Keratinocyte (primary cell): ENCODE measurements around the gene MLLT1. TPM values are rescaled to one million over a fixed set of nuclear protein-coding genes. Genes with fewer than 3 reads are reported as not detected.

Experiments
- DNase-seq: peaks from one replicate; pipeline ENCODE4 v3.0.0-alpha.2; 2011; ENCODE audit warnings: low read depth, missing footprints, low spot score
- FAIRE-seq: peaks from 2 replicates; lab custom pipeline; 2011; peaks lifted over from hg19 to GRCh38; lab: Jason Lieb, UNC
- H2AFZ ChIP-seq: 2 replicates; pipeline ENCODE4 v1.6.0; 2012; ENCODE audit warnings: low read length, control low read depth, inconsistent platforms; ENCODE audit not compliant: control insufficient read depth
- H3K27ac ChIP-seq: 2 replicates; pipeline ENCODE4 v1.5.1; 2011; ENCODE audit warnings: low read length; ENCODE audit not compliant: control insufficient read depth, insufficient read depth
- H3K27me3 ChIP-seq: 3 replicates; pipeline ENCODE4 v1.6.0; 2011; ENCODE audit warnings: low read length; ENCODE audit not compliant: control insufficient read depth, insufficient read depth; ENCODE audit errors: extremely low read depth
- H3K36me3 ChIP-seq, 2 experiments: 2 replicates in 1 of 2; 3 replicates in 1 of 2; pipeline ENCODE4 v1.5.1; 2011; ENCODE audit warnings: low read length in 2 of 2, mild to moderate bottlenecking in 1 of 2; ENCODE audit not compliant: control insufficient read depth in 2 of 2, insufficient read depth in 2 of 2; ENCODE audit errors: extremely low read depth in 1 of 2
- H3K4me1 ChIP-seq: 3 replicates; pipeline ENCODE4 v1.5.1; 2011; ENCODE audit warnings: low read length; ENCODE audit not compliant: control insufficient read depth, insufficient read depth; ENCODE audit errors: extremely low read depth
- H3K4me2 ChIP-seq: 3 replicates; pipeline ENCODE4 v1.6.0; 2011; ENCODE audit warnings: low read depth, low read length; ENCODE audit not compliant: control insufficient read depth, insufficient read depth; ENCODE audit errors: extremely low read depth
- H3K4me3 ChIP-seq, 3 experiments: fragments of 200-600 bp in 1 of 3; sonication (generic) in 1 of 3; 2 replicates in 2 of 3; 3 replicates in 1 of 3; pipeline ENCODE4 v1.5.1; 2011 to 2016; ENCODE audit warnings: low read length in 3 of 3, mild to moderate bottlenecking in 3 of 3, control low read depth in 2 of 3, inconsistent platforms in 1 of 3, low read depth in 1 of 3, mixed read lengths in 1 of 3, mixed run types in 1 of 3, moderate library complexity in 1 of 3; ENCODE audit not compliant: control insufficient read depth in 2 of 3, insufficient read depth in 2 of 3; ENCODE audit errors: extremely low read depth in 1 of 3
- H3K79me2 ChIP-seq: 2 replicates; pipeline ENCODE4 v1.6.0; 2012; ENCODE audit warnings: low read length; ENCODE audit not compliant: control insufficient read depth, insufficient read depth
- H3K9ac ChIP-seq: 3 replicates; pipeline ENCODE4 v1.6.0; 2011; ENCODE audit warnings: low read length; ENCODE audit not compliant: control insufficient read depth, insufficient read depth; ENCODE audit errors: extremely low read depth
- H3K9me1 ChIP-seq: 3 replicates; pipeline ENCODE4 v1.6.0; 2011; ENCODE audit warnings: low read length; ENCODE audit not compliant: control insufficient read depth, insufficient read depth; ENCODE audit errors: extremely low read depth
- H3K9me3 ChIP-seq: 2 replicates; pipeline ENCODE4 v1.5.1; 2012; ENCODE audit warnings: low read depth, low read length; ENCODE audit not compliant: control insufficient read depth
- H4K20me1 ChIP-seq: 3 replicates; pipeline ENCODE4 v1.6.0; 2011; ENCODE audit warnings: low read length; ENCODE audit not compliant: control insufficient read depth, insufficient read depth; ENCODE audit errors: extremely low read depth
- EZH2 ChIP-seq: IDR thresholded peaks from one replicate; pipeline ENCODE4 v1.6.1; 2012; ENCODE audit warnings: inconsistent platforms, mild to moderate bottlenecking, low read length, moderate library complexity
- dilution Hi-C: fragments of 300-500 bp; cut with MboI; formaldehyde crosslinking; loops from one replicate; pipeline ENCODE4 v1.7.0; 2020; ENCODE audit warnings: low sequenced_read_pairs; ENCODE audit not compliant: extremely low pct_ligation_motif_present
- polyA plus RNA-seq, 5 experiments: library from polyadenylated mRNA; depleted of rRNA in 3 of 5; stranded (reverse) in 3 of 5; stranded (forward) in 1 of 5; unstranded in 1 of 5; fragments of >200 nt; gene quantifications; 1 replicate in 1 of 5; 2 replicates in 3 of 5; 3 replicates in 1 of 5; pipeline versions ENCODE4 v1.2.1 to v1.2.3, GENCODE V29; 2011 to 2012; ENCODE audit warnings: missing spikeins in 2 of 5, low read depth in 1 of 5, low replicate concordance in 1 of 5
- TF ChIP-seq, protein P1 (sequence below), 3 experiments: IDR thresholded peaks in 1 of 3; conservative IDR thresholded peaks in 1 of 3; optimal IDR thresholded peaks in 1 of 3; 2 replicates in 2 of 3; 3 replicates in 1 of 3; pipeline versions ENCODE3 to v1.5.1; 2011; ENCODE audit warnings: low read length in 3 of 3, mild to moderate bottlenecking in 3 of 3, moderate library complexity in 2 of 3, control low read depth in 1 of 3, inconsistent platforms in 1 of 3; ENCODE audit not compliant: insufficient read depth in 2 of 3; ENCODE audit errors: extremely low read depth in 1 of 3

Gene MLLT1
- polyA plus RNA-seq, 1 donor (not counting 4 experiments of a cell fraction or from before 2014, with no cell fraction given), result 8.3 TPM

GRCh38 chr19:6292006-6292405 lies 12.2 kb upstream of the MLLT1 start:
- H3K4me2 ChIP-seq, result no peak overlapping the region
- H3K79me2 ChIP-seq, result no peaks in the 10 kb centered on the region
- no peak overlapping the region for H3K27ac ChIP-seq
- FAIRE-seq, result no peak
- no peak overlapping the region for H2AFZ ChIP-seq
- H3K4me3 ChIP-seq, result no peak overlapping the region
- no peak for TF ChIP-seq EZH2
- TF ChIP-seq, protein P1, sequence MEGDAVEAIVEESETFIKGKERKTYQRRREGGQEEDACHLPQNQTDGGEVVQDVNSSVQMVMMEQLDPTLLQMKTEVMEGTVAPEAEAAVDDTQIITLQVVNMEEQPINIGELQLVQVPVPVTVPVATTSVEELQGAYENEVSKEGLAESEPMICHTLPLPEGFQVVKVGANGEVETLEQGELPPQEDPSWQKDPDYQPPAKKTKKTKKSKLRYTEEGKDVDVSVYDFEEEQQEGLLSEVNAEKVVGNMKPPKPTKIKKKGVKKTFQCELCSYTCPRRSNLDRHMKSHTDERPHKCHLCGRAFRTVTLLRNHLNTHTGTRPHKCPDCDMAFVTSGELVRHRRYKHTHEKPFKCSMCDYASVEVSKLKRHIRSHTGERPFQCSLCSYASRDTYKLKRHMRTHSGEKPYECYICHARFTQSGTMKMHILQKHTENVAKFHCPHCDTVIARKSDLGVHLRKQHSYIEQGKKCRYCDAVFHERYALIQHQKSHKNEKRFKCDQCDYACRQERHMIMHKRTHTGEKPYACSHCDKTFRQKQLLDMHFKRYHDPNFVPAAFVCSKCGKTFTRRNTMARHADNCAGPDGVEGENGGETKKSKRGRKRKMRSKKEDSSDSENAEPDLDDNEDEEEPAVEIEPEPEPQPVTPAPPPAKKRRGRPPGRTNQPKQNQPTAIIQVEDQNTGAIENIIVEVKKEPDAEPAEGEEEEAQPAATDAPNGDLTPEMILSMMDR (optimal IDR thresholded peaks at IDR 0.05 in 1 of 3, IDR thresholded peaks at IDR 0.05 in 1 of 3, conservative IDR thresholded peaks at IDR 0.05 in 1 of 3; ENCODE audit: extremely low read depth in 1 of 3, insufficient read depth in 2 of 3, low read length in 3 of 3), result no peak
- no peaks in the 10 kb centered on the region for H3K9me1 ChIP-seq
- dilution Hi-C loops, result loop anchor here (25.0 kb wide), 1 partner anchor 255 kb away; no protein-coding TSS in a partner anchor
- H3K36me3 ChIP-seq, result no peaks in the 10 kb centered on the region
- no peaks in the 10 kb centered on the region for H4K20me1 ChIP-seq
- no peak overlapping the region for H3K9ac ChIP-seq
- H3K27me3 ChIP-seq, result no peaks in the 10 kb centered on the region
- DNase-seq, result no peak
- no peaks in the 10 kb centered on the region for H3K4me1 ChIP-seq
- peaks cover 14% of the 10 kb centered on the region for H3K9me3 ChIP-seq

DNA sequence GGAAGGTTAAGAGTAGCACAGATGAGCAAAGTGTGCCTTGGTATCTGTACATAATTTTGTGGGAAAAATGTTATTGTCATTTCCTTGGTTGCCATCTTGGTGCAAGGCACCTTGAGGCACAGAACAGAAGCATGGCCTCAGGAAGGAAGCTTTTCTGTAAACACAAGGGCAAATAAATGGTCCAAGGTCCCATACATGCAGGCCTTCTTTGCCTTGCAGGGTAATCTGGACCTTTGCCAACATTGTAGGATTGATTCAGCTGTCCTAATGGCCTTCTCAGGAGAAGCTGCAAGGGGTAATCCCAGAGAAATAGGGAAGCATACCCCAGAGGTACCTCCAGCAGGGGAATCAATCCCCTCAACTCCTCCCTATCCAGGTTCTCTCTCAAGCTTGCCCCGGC lies 9.0 kb upstream of the MLLT1 start:
- Histone ChIP-seq H3K9me1 (no peaks in the 10 kb centered on the region), H3K4me2 (no peak overlapping the region), H2AFZ (no peak overlapping the region), H3K79me2 (no peaks in the 10 kb centered on the region), H3K4me1 (no peaks in the 10 kb centered on the region), H3K27me3 (no peaks in the 10 kb centered on the region), H3K4me3 (no peak overlapping the region), H3K9ac (no peak overlapping the region), H3K27ac (no peak overlapping the region), H4K20me1 (no peaks in the 10 kb centered on the region), H3K9me3 (peaks cover 18% of the 10 kb centered on the region), H3K36me3 (no peaks in the 10 kb centered on the region)
- FAIRE-seq (no peak), DNase-seq (no peak)
- dilution Hi-C loops, result loop anchor here (25.0 kb wide), 1 partner anchor 251 kb away; no protein-coding TSS in a partner anchor
- TF ChIP-seq EZH2, result no peak
- TF ChIP-seq, protein P1 (optimal IDR thresholded peaks at IDR 0.05 in 1 of 3, IDR thresholded peaks at IDR 0.05 in 1 of 3, conservative IDR thresholded peaks at IDR 0.05 in 1 of 3; ENCODE audit: extremely low read depth in 1 of 3, insufficient read depth in 2 of 3, low read length in 3 of 3), result no peak
